ENCODE data around the gene WWOX. TPM values are rescaled to one million over a fixed set of nuclear protein-coding genes. Genes with fewer than 3 reads are reported as not detected.

The WWOX gene
- total RNA-seq, 4 donors from 2014 or later: 135 to 209 (median 159) TPM

DNA sequence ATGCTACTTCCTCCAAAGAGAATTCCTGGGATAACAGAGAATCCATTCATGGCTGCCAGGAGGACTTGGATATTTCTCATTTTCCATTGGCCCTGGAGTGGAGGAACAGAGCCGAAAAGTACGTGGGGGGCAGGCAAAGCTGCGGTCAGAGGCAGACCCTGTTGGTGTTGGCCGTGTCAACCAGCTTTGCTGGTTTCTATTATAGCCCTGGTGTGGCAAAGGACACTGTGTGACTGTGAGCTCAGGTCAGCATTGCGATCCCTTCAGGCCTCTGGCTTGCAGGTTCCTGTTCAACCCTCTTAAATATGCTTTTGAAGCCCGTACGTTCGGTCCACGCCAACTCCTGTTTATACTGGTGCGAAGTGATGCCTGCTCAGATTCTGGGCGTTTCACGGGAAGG lies 904.9 kb downstream of the WWOX start:
- intact Hi-C loops (cut with DNase I): no loop called here
- no peak for DNase-seq
- no peak overlapping the region for H3K27ac ChIP-seq
- H3K9me3 ChIP-seq: no peaks in the 10 kb centered on the region
- peaks cover 5 to 9% of the 10 kb centered on the region in 2 donors for H3K4me1 ChIP-seq
- no peaks in the 10 kb centered on the region for H3K27me3 ChIP-seq
- no peak for TF ChIP-seq POLR2A (IDR thresholded peaks at IDR 0.05)
- TF ChIP-seq, protein P1, sequence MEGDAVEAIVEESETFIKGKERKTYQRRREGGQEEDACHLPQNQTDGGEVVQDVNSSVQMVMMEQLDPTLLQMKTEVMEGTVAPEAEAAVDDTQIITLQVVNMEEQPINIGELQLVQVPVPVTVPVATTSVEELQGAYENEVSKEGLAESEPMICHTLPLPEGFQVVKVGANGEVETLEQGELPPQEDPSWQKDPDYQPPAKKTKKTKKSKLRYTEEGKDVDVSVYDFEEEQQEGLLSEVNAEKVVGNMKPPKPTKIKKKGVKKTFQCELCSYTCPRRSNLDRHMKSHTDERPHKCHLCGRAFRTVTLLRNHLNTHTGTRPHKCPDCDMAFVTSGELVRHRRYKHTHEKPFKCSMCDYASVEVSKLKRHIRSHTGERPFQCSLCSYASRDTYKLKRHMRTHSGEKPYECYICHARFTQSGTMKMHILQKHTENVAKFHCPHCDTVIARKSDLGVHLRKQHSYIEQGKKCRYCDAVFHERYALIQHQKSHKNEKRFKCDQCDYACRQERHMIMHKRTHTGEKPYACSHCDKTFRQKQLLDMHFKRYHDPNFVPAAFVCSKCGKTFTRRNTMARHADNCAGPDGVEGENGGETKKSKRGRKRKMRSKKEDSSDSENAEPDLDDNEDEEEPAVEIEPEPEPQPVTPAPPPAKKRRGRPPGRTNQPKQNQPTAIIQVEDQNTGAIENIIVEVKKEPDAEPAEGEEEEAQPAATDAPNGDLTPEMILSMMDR (IDR thresholded peaks at IDR 0.05): no peak
- H3K36me3 ChIP-seq: no peaks in the 10 kb centered on the region
- 95 to 98% methylated on average over 12 of the region's 12 CpGs for WGBS, 2 donors
- H3K4me3 ChIP-seq (replicated peaks in 1 of 3): no peak overlapping the region

GRCh38 chr16:79005096-79005495 lies 905.6 kb downstream of the WWOX start:
- H3K4me3 ChIP-seq (replicated peaks in 1 of 3): no peak overlapping the region
- H3K4me1 ChIP-seq: peaks cover 10 to 15% of the 10 kb centered on the region in 2 donors
- 96 to 97% methylated on average over 6 of the region's 6 CpGs for WGBS, 2 donors
- no peaks in the 10 kb centered on the region for H3K36me3 ChIP-seq
- H3K27me3 ChIP-seq: no peaks in the 10 kb centered on the region
- DNase-seq: no peak
- intact Hi-C loops (cut with DNase I): no loop called here
- TF ChIP-seq, protein P1 (IDR thresholded peaks at IDR 0.05): no peak
- no peak for TF ChIP-seq POLR2A (IDR thresholded peaks at IDR 0.05)
- H3K9me3 ChIP-seq: no peaks in the 10 kb centered on the region
- H3K27ac ChIP-seq: no peak overlapping the region

DNA sequence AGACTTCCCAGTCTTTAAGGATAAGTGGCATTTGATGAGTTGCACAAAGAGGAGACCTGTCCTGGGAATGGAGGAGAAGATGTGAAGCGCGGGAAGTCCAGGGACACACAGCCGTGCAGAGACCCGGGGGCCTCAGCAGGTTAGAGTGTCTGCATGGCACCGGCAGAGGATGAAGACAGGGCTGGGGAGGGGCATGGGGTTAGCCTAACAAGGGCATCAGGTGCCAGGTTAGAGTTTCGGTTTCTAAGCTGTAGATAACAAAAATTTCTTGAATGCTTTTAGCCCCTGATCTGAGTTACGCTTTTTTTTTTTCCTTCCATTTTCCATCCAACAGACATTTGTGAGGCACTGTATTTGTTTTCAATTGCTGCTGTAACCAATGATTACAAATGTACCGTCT lies 906.8 kb downstream of the WWOX start:
- intact Hi-C loops (cut with DNase I): no loop called here

DNA sequence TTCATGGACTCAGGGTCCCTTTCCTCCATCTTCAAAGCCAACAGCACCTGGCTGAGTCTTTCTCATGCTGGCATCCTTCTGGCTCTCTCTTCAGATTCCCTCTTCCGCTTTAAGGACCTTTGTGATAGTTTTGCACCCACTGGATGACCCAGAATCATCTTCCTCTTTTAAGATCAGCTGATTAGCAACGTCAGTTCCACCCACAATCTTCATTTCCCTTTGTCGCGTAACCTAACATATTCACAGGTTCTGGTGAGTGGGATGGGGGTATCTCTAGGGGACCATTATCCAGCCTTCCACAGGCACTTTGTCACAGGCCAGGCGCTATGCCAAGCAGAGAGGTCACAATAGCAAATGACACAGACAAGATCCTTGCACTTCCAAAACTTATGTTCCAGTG lies 907.3 kb downstream of the WWOX start:
- peaks cover 10% of the 10 kb centered on the region in 2 donors for H3K4me1 ChIP-seq
- H3K36me3 ChIP-seq: no peaks in the 10 kb centered on the region
- no peaks in the 10 kb centered on the region for H3K27me3 ChIP-seq
- H3K27ac ChIP-seq: no peak overlapping the region
- H3K4me3 ChIP-seq (replicated peaks in 1 of 3): no peak overlapping the region
- WGBS, 2 donors: 59 to 60% methylated on average over 5 of the region's 5 CpGs
- no peak for TF ChIP-seq POLR2A (IDR thresholded peaks at IDR 0.05)
- TF ChIP-seq, protein P1 (IDR thresholded peaks at IDR 0.05): no peak
- intact Hi-C loops (cut with DNase I): no loop called here
- DNase-seq: no peak
- H3K9me3 ChIP-seq: no peaks in the 10 kb centered on the region

More for the DNA sequence above, 906.8 kb downstream of the WWOX start:
- H3K9me3 ChIP-seq: no peaks in the 10 kb centered on the region
- H3K36me3 ChIP-seq: no peaks in the 10 kb centered on the region
- H3K27ac ChIP-seq: no peak overlapping the region
- H3K4me3 ChIP-seq (replicated peaks in 1 of 3): no peak overlapping the region
- H3K4me1 ChIP-seq: peaks cover 14 to 16% of the 10 kb centered on the region in 2 donors
- TF ChIP-seq, protein P1 (IDR thresholded peaks at IDR 0.05): no peak
- TF ChIP-seq POLR2A (IDR thresholded peaks at IDR 0.05): no peak
- no peaks in the 10 kb centered on the region for H3K27me3 ChIP-seq
- no peak for DNase-seq
- 96 to 98% methylated on average over 8 of the region's 8 CpGs for WGBS, 2 donors

GRCh38 chr16:79007614-79008013 lies 908.2 kb downstream of the WWOX start:
- Histone ChIP-seq H3K9me3 (no peaks in the 10 kb centered on the region), H3K4me3 (replicated peaks in 1 of 3) (no peak overlapping the region), H3K27ac (no peak overlapping the region), H3K27me3 (no peaks in the 10 kb centered on the region), H3K36me3 (no peaks in the 10 kb centered on the region), H3K4me1 (peaks cover 9% of the 10 kb centered on the region in 2 donors)
- DNase-seq: no peak
- TF ChIP-seq, protein P1 (IDR thresholded peaks at IDR 0.05): no peak
- no peak for TF ChIP-seq POLR2A (IDR thresholded peaks at IDR 0.05)
- intact Hi-C loops (cut with DNase I): no loop called here
- WGBS, 2 donors: 93% methylated on average over 3 of the region's 3 CpGs

Data from thyroid gland (tissue), 4 donors.